Left ventricle myocardium inferior (tissue), 1 donor: ENCODE data around the gene SCARF1. TPM values are rescaled to one million over a fixed set of nuclear protein-coding genes. Genes with fewer than 3 reads are reported as not detected.
A peak's percentile ranks its signal among the peaks of the same experiment; 100 is the strongest.

ENCODE experiments used
- DNase-seq: peaks from one replicate; pipeline ENCODE4 v3.0.0-alpha.2; 2020
- H3K27ac ChIP-seq: fragments of 200-600 bp; replicated peaks from 2 replicates; pipeline ENCODE4 v1.8.0; 2021
- H3K27me3 ChIP-seq: fragments of 200-600 bp; 2 replicates; pipeline ENCODE4 v1.8.0; 2021; ENCODE audit warnings: low read depth
- H3K36me3 ChIP-seq: fragments of 200-600 bp; 2 replicates; pipeline ENCODE4 v1.8.0; 2021
- H3K4me1 ChIP-seq: fragments of 200-600 bp; 2 replicates; pipeline ENCODE4 v1.8.0; 2021
- H3K4me3 ChIP-seq: fragments of 200-600 bp; 2 replicates; pipeline ENCODE4 v1.8.0; 2021; ENCODE audit warnings: mild to moderate bottlenecking, moderate library complexity
- H3K9me3 ChIP-seq: fragments of 200-600 bp; replicated peaks from 2 replicates; pipeline ENCODE4 v1.8.0; 2021
- intact Hi-C: fragments of 100-400 bp; cut with micrococcal nuclease; formaldehyde crosslinking; loops from one replicate; pipeline ENCODE4 v1.11.0; 2022
- total RNA-seq: library from RNA; stranded (reverse); fragmentation: NEBNext Ultra II Directional; extraction: Animal tissue kit (Norgen Biotek cat#: 25700); gene quantifications from one replicate; pipeline ENCODE4 v1.2.1, GENCODE V29; 2021
- TF ChIP-seq, protein P1 (sequence below): fragments of 200-600 bp; IDR thresholded peaks from 2 replicates; pipeline ENCODE4 v1.8.0; 2021; ENCODE audit warnings: antibody characterized with exemption, mild to moderate bottlenecking, borderline replicate concordance
- donor health status: DM: no; HTN: yes; CAD: no; lungs with severe emphysema.

SCARF1 gene
- total RNA-seq, 1 donor from 2014 or later: 12.2 TPM

DNA sequence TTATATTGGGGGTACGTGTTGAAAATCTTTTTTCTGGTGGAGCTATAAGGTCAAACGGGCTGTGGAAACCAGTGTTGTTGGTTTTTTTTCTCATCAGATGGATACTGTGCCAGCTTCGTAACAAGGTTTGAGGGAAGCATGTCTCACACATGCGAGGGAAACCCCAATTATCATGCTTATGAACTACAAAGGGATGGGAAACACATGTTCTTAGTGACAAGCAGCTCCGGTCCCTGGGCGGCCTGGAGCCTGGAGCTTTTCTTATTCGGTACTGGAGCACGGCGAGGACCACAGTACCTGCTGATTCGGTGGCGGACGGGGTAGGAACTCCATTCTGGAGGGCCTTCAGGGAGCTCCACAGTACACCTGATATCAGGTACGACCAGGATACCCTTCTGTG lies 29.4 kb downstream of the SCARF1 start:
- peaks cover 6% of the 10 kb centered on the region for H3K36me3 ChIP-seq
- H3K4me1 ChIP-seq: peaks cover 18% of the 10 kb centered on the region
- H3K27ac ChIP-seq: no peak overlapping the region
- intact Hi-C loops: no loop called here
- no peak for DNase-seq
- no peak overlapping the region for H3K4me3 ChIP-seq
- TF ChIP-seq, protein P1, sequence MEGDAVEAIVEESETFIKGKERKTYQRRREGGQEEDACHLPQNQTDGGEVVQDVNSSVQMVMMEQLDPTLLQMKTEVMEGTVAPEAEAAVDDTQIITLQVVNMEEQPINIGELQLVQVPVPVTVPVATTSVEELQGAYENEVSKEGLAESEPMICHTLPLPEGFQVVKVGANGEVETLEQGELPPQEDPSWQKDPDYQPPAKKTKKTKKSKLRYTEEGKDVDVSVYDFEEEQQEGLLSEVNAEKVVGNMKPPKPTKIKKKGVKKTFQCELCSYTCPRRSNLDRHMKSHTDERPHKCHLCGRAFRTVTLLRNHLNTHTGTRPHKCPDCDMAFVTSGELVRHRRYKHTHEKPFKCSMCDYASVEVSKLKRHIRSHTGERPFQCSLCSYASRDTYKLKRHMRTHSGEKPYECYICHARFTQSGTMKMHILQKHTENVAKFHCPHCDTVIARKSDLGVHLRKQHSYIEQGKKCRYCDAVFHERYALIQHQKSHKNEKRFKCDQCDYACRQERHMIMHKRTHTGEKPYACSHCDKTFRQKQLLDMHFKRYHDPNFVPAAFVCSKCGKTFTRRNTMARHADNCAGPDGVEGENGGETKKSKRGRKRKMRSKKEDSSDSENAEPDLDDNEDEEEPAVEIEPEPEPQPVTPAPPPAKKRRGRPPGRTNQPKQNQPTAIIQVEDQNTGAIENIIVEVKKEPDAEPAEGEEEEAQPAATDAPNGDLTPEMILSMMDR: no peak
- H3K9me3 ChIP-seq: no peaks in the 10 kb centered on the region
- no peaks in the 10 kb centered on the region for H3K27me3 ChIP-seq

DNA sequence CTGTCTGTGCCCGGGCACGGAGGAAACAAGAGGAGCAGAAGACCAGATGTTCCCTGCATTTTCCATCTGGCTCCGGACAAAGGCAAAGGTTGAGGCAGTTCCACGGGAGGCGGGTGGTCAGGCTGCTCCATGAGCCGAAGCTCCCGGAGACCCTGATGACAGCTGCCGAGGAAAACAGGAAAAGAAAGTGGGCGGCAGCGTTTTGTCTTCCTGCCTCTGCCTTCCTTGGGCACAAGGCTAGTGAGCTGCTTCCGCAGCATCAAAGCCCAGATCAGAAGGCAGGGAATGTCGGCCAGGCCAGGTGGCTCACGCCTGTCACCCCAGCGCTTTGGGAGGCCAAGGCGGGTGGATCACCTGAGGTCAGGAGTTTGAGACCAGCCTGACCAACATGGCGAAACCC lies 33.1 kb downstream of the SCARF1 start:
- peaks cover 6% of the 10 kb centered on the region for H3K36me3 ChIP-seq
- H3K9me3 ChIP-seq: no peaks in the 10 kb centered on the region
- peak overlapping the region; percentile 27 for H3K27ac ChIP-seq
- H3K4me1 ChIP-seq: peaks cover 8% of the 10 kb centered on the region
- DNase-seq: no peak
- H3K4me3 ChIP-seq: no peak overlapping the region
- TF ChIP-seq, protein P1: no peak
- intact Hi-C loops: no loop called here
- H3K27me3 ChIP-seq: no peaks in the 10 kb centered on the region

DNA sequence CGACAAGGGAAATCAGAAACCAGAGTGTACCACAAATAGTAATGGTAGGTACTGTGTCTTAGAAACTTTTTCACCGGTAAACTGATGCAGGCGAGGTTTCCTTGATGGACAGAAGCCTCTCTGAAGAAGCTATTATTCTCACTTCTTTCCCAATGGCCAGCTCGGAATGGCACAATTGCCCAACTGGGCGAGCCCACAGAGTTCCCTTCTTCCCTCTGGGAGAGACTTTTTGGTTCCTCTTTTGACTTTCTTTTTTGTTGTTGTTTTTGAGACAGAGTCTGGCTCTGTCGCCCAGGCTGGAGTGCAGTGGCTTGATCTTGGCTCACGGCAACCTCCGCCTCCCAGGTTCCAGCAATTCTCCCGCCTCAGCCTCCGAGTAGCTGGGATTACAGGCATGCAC lies 33.8 kb downstream of the SCARF1 start:
- H3K36me3 ChIP-seq: peaks cover 6% of the 10 kb centered on the region
- TF ChIP-seq, protein P1: no peak
- DNase-seq: no peak
- H3K27me3 ChIP-seq: no peaks in the 10 kb centered on the region
- no peaks in the 10 kb centered on the region for H3K9me3 ChIP-seq
- intact Hi-C loops: no loop called here
- peaks cover 7% of the 10 kb centered on the region for H3K4me1 ChIP-seq
- H3K27ac ChIP-seq: peak overlapping the region; percentile 27
- no peak overlapping the region for H3K4me3 ChIP-seq

DNA sequence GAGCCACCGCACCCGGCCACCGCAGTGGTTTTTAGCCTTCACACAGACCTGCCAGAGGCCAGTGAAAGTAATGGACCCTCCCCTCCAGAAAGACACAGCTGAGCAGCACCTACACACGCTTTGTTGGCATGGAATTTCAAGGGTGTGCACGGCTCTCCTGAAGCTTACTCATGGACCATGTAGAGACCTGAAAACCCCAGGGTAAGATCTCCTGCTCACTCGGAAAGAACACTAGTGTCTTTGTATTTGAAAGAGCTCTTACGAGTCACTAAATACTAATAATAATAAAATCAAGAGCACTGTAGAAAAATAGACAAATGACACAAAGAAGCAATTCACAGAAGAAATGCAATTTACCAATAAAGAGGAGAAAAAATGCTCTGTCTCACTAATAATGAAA lies 36.9 kb downstream of the SCARF1 start:
- no peaks in the 10 kb centered on the region for H3K27me3 ChIP-seq
- DNase-seq: no peak
- H3K4me1 ChIP-seq: peaks cover 7% of the 10 kb centered on the region
- H3K36me3 ChIP-seq: peaks cover 6% of the 10 kb centered on the region
- TF ChIP-seq, protein P1: no peak
- H3K27ac ChIP-seq: no peak overlapping the region
- intact Hi-C loops: no loop called here
- no peak overlapping the region for H3K4me3 ChIP-seq
- H3K9me3 ChIP-seq: no peaks in the 10 kb centered on the region

DNA sequence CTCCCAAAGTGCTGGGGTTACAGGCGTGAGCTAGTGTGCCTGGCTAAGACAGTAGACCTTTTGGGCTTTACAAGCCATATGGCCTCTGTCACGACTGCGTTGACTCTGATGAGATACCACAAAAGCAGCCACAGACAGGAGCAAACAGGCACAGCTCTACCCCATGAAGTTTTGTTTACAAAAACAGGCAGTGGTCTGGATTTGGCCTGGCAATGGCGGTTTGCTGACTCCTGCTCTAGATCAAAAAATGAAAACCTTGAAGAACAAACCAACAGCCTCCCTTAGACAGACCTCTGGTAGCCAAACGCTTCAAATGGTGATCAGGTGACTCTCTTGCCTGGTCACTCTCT lies 37.6 kb downstream of the SCARF1 start:
- peak overlapping the region; percentile 44 for H3K27ac ChIP-seq
- no peaks in the 10 kb centered on the region for H3K27me3 ChIP-seq
- no peak overlapping the region for H3K4me3 ChIP-seq
- H3K4me1 ChIP-seq: peaks cover 7% of the 10 kb centered on the region
- intact Hi-C loops: no loop called here
- TF ChIP-seq, protein P1: no peak
- no peak for DNase-seq
- no peaks in the 10 kb centered on the region for H3K9me3 ChIP-seq
- H3K36me3 ChIP-seq: peaks cover 5% of the 10 kb centered on the region
